SK-N-DZ (cell line): ENCODE results near the gene TMEM167B. TPM values are rescaled to one million over a fixed set of nuclear protein-coding genes. Genes with fewer than 3 reads are reported as not detected.
"Not testable (repeated sequence)": the region's sequence is repeated elsewhere in the genome, so short reads cannot be mapped to it uniquely, and the experiment has no call there.

Experiments
- DNase-seq: peaks from one replicate; pipeline ENCODE4 v3.0.0-alpha.2; 2015; ENCODE audit warnings: low spot score
- polyA plus RNA-seq, 2 experiments: library from polyadenylated mRNA; depleted of rRNA; stranded (reverse); fragments of >200 nt; gene quantifications; 2 replicates each; pipeline ENCODE4 v1.2.3, GENCODE V29; 2014

TMEM167B gene
- polyA plus RNA-seq (2014; cell fraction: cytosol; rRNA removed) = 14.6 and 15.7 TPM in 2 replicates
- 7.7 and 8.0 TPM in 2 replicates for polyA plus RNA-seq (2014; cell fraction: nucleus; rRNA removed)

GRCh38 chr1:109090196-109091077 lies at the start of gene TMEM167B:
TSS of gene TMEM167B (plus strand) at chr1:109090764. CDS start at chr1:109090873, 109 bp downstream.
- peak; percentile 90 for DNase-seq

- peak; percentile 13 for DNase-seq
Measured at GRCh38 chr1:109040989-109041620, 49.5 kb upstream of the TMEM167B start.

- peak; percentile 91 for DNase-seq
Measured at GRCh38 chr1:109041621-109042468, 48.7 kb upstream of the TMEM167B start, which contains the start of gene WDR47. TSS of gene WDR47 (minus strand) at chr1:109042102. CDS start at chr1:109023512, 18,590 bp downstream.

DNA sequence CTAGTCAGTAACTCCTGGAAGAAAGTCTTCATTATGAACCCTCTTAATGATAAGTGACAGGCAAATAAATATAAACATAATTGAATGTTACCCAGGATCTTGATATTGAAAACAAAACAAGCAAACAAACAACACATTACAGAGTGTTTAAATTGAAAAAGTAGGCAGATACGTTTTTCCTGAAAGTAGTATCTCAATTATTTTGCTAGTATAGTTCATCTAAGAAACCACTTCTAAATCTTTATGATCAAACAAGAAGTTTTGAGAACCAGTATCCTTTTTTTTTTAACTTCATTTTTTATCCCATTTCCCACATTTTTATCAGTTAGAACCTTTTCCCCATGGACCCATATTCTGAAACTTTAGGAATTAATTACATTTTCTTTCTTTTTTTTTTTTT lies 45.0 kb upstream of the TMEM167B start:
- DNase-seq = no peak

- no peak for DNase-seq
Measured at GRCh38 chr1:109046671-109047070, 43.9 kb upstream of the TMEM167B start.

GRCh38 chr1:109047339-109047738 lies 43.2 kb upstream of the TMEM167B start:
- DNase-seq = no peak

GRCh38 chr1:109048335-109048734 lies 42.2 kb upstream of the TMEM167B start:
- DNase-seq = no peak

DNA sequence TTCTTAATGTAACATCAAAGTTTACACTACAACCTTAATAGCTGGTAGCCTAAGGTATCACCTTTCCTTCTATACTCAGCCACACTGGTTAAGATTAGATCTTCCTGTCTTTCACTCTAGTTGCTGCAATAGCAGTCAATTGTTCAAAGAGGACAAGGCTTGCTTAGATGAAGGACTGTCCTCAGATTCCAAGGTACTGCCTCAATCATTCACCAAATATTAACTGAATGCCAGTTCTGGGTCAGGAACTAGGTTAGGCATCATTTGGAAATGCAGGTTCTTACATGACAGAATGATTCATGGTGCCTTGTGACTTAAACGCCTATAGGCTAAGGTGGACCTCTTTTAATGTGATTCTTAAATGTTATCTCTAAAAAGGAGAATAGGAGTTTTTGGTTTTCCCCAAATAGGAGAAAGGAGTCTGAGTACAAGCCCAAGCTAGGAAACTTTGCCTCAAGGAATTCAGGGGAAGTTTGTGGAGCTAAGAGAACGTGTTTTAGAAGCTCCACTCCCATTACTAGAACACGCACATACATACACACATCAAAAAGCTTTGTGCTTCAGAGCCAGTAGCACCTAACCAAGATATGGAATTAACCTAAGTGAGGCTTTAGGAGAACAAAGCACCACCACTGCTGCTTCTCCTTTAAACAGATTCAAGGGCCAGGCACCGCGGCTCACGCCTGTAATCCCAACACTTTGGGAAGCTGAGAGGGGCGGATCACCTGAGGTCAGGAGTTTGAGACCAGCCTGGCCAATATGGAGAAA lies 40.2 kb upstream of the TMEM167B start:
- DNase-seq = no peak

DNA sequence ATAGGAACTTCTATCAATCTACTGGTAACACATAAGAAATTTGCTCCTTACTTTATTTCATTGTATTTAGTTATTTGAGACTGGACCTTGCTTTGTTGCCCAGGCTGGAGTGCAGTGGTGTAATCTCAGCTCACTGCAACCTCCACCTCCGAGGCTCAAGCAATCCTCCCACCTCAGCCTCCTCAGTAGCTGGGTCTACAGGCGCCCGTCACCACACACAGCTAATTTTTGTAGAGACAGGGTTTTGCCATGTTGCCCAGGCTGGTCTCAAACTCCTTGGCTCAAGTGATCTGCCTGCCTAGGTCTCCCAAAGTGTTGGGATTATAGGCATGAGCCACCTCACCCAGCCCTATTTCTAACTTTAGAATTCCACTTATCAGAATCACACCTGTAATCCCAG lies 38.4 kb upstream of the TMEM167B start:
- DNase-seq = not testable (repeated sequence)

DNA sequence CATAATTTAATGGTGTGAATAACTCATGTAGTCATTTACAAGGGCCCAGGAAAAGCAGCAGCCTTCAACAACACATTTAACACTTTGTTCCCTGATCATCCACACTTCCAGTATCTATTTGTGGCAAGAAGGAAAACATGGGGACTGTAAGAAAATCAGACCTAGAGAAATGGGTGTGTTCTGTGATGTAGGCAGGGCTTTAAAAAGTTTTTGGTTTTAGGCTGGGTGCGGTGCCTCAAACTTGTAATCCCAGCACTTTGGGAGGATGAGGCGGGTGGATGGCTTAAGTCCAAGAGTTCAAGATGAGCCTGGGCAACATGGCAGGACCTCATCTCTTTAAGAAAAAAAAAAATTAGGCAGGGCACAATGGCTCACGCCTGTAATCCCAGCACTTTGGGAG lies 34.5 kb upstream of the TMEM167B start:
- no peak for DNase-seq

DNA sequence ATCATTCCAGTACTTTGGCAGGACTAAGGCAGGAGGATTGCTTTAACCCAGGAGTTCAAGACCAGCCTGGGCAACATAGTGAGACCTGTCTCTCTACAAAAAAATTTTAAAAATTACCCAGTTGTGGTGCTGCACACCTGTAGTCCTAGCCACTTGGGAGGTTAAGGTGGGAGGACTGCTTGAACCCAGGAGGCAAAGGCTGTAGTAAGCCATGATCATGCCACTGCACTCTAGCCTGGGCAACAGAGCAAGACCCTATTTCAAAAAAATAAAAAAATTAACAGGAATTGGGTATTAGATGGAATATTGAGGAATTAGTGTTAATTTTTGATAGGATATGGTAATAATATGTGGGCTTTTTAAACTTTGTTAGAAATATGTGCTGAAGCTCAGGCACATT lies 31.5 kb upstream of the TMEM167B start:
- no peak for DNase-seq

- DNase-seq = no peak
Measured at GRCh38 chr1:109060707-109061106, 29.9 kb upstream of the TMEM167B start.

- DNase-seq = no peak
Measured at GRCh38 chr1:109061183-109061582, 29.4 kb upstream of the TMEM167B start.

DNA sequence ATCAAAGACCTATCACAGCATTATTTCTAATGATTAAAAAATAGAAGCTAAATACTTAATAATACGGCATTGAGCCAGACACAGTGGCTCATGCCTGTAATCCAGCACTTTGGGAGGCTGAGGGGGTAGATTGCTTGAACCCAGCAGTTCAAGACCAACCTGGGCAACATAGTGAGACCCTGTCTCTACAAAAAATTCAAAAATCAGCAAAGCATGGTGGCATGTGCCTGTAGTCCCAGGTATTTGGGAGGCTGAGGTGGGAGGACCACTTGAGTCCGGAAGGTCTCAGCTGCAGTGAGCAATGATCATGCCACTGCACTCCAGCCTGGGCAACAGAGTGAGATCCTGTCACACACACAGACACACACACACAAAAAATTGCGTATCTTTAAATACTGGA lies 25.4 kb upstream of the TMEM167B start:
- DNase-seq = no peak

- no peak for DNase-seq
Measured at GRCh38 chr1:109067883-109068282, 22.7 kb upstream of the TMEM167B start.

GRCh38 chr1:109069294-109069693 lies 21.3 kb upstream of the TMEM167B start:
- no peak for DNase-seq

- peak; percentile 96 for DNase-seq
Measured at GRCh38 chr1:109075531-109076490, 14.8 kb upstream of the TMEM167B start, which contains the start of gene TAF13. TSS of gene TAF13 (minus strand) at chr1:109076003. CDS start at chr1:109075947, 56 bp downstream.

GRCh38 chr1:109078317-109078716 lies 12.2 kb upstream of the TMEM167B start:
- DNase-seq = no peak

DNA sequence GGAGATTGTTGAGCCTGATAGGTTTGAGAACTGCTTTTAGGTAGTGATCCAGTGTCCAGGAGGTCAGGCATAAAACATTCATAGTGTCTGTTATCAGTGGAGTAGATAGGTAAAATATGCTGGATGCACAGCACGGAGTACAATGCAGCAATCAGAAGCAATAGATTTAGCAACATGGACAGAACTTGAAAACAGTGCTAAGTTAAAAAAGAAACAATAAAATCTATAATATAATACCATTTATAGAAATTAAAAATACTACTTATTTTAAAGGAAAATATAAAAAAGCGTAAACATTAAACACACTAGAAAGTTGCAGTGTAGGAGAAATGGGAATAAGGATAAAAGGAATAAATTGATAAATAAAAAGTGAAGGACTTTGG lies 11.3 kb upstream of the TMEM167B start:
- DNase-seq = no peak
